AG09309 (cell line): ENCODE measurements around the gene DZIP1L.
"Not testable (repeated sequence)": the region's sequence is repeated elsewhere in the genome, so short reads cannot be mapped to it uniquely, and the experiment has no call there.

ENCODE experiments used
- DNase-seq: peaks from one replicate; pipeline ENCODE4 v3.0.0-alpha.2; 2010; ENCODE audit warnings: low read depth
- H3K4me3 ChIP-seq: 2 replicates; pipeline ENCODE4 v1.5.1; 2011; ENCODE audit warnings: mild to moderate bottlenecking, low read depth, low read length, moderate library complexity; ENCODE audit not compliant: control insufficient read depth
- CTCF ChIP-seq: IDR thresholded peaks from 2 replicates; pipeline ENCODE4 v1.5.1; 2011; ENCODE audit warnings: mild to moderate bottlenecking, low read depth, low read length, inconsistent platforms; ENCODE audit not compliant: insufficient read depth, control insufficient read depth; ENCODE audit errors: missing control alignments

Gene DZIP1L

GRCh38 chr3:138114988-138115971, at the start of gene DZIP1L:
TSS of gene DZIP1L (minus strand) at chr3:138115608. CDS start at chr3:138103971, 11,637 bp downstream.
- no peak for DNase-seq
- peak within 1 kb of the TSS; percentile 80 for H3K4me3 ChIP-seq
- TF ChIP-seq CTCF: peak; percentile 2

GRCh38 chr3:138165061-138165460, 49.7 kb upstream of the DZIP1L start:
- no peak for DNase-seq
- no peak for TF ChIP-seq CTCF
- no peak overlapping the region for H3K4me3 ChIP-seq

GRCh38 chr3:138157743-138158142, 42.3 kb upstream of the DZIP1L start:
- no peak for DNase-seq
- H3K4me3 ChIP-seq: no peak overlapping the region
- TF ChIP-seq CTCF: no peak

- no peak overlapping the region for H3K4me3 ChIP-seq
- TF ChIP-seq CTCF: no peak
- no peak for DNase-seq
These were observed 39.1 kb upstream of the DZIP1L start for GRCh38 chr3:138154534-138154933.

GRCh38 chr3:138148503-138148902, 33.1 kb upstream of the DZIP1L start:
- TF ChIP-seq CTCF: no peak
- H3K4me3 ChIP-seq: no peak overlapping the region
- DNase-seq: no peak

- not testable (repeated sequence) for H3K4me3 ChIP-seq, DNase-seq
These were observed 26.8 kb upstream of the DZIP1L start for GRCh38 chr3:138142181-138142580.

GRCh38 chr3:138140940-138141339, 25.5 kb upstream of the DZIP1L start:
- no peak for DNase-seq
- H3K4me3 ChIP-seq: no peak overlapping the region
- TF ChIP-seq CTCF: no peak
